Stimulated activated CD4-positive, alpha-beta T cell treated with anti-CD3 and anti-CD28 coated beads, Interleukin-4, amount 100 ng/mL, for 24 hours (primary cell): ENCODE results near the gene NEK1.
A peak's percentile ranks its signal among the peaks of the same experiment; 100 is the strongest.
"Not testable (repeated sequence)": the region's sequence is repeated elsewhere in the genome, so short reads cannot be mapped to it uniquely, and the experiment has no call there.

Experiments
- DNase-seq: peaks from one replicate; pipeline ENCODE4 v3.0.0-alpha.2; 2020

Gene NEK1

GRCh38 chr4:169601016-169601771 lies 11.2 kb downstream of the NEK1 start:
- DNase-seq, result no peak

GRCh38 chr4:169594560-169595195 lies 17.7 kb downstream of the NEK1 start:
- DNase-seq, result no peak

GRCh38 chr4:169593050-169593560 lies 19.3 kb downstream of the NEK1 start:
- DNase-seq, result no peak

GRCh38 chr4:169583563-169583962 lies 28.8 kb downstream of the NEK1 start:
- DNase-seq, result no peak

- no peak for DNase-seq
These were observed 29.7 kb downstream of the NEK1 start for GRCh38 chr4:169582706-169583105.

GRCh38 chr4:169582203-169582602 lies 30.2 kb downstream of the NEK1 start:
- DNase-seq, result no peak

- DNase-seq, result no peak
These were observed 38.5 kb downstream of the NEK1 start for GRCh38 chr4:169573889-169574288.

- DNase-seq, result no peak
These were observed 40.9 kb downstream of the NEK1 start for GRCh38 chr4:169571435-169571834.

- not testable (repeated sequence) for DNase-seq
These were observed 41.4 kb downstream of the NEK1 start for GRCh38 chr4:169571012-169571411.

GRCh38 chr4:169570266-169570665 lies 42.1 kb downstream of the NEK1 start:
- DNase-seq, result not testable (repeated sequence)

GRCh38 chr4:169569188-169569587 lies 43.2 kb downstream of the NEK1 start:
- DNase-seq, result not testable (repeated sequence)

GRCh38 chr4:169567916-169568315 lies 44.5 kb downstream of the NEK1 start:
- DNase-seq, result no peak

- DNase-seq, result peak; percentile 19
These were observed 46.2 kb downstream of the NEK1 start for GRCh38 chr4:169566021-169566818.

- DNase-seq, result no peak
These were observed 46.8 kb downstream of the NEK1 start for GRCh38 chr4:169565606-169566005.

GRCh38 chr4:169557061-169557636 lies 55.2 kb downstream of the NEK1 start:
- DNase-seq, result no peak

- not testable (repeated sequence) for DNase-seq
These were observed 65.8 kb downstream of the NEK1 start for GRCh38 chr4:169546548-169546947.

GRCh38 chr4:169540774-169541173 lies 71.6 kb downstream of the NEK1 start:
- no peak for DNase-seq

- DNase-seq, result no peak
These were observed 82.3 kb downstream of the NEK1 start for GRCh38 chr4:169530048-169530447.

- DNase-seq, result no peak
These were observed 88.6 kb downstream of the NEK1 start for GRCh38 chr4:169523796-169524195.

- DNase-seq, result no peak
These were observed 101.8 kb downstream of the NEK1 start for GRCh38 chr4:169510617-169511016.

GRCh38 chr4:169506903-169507302 lies 105.5 kb downstream of the NEK1 start:
- no peak for DNase-seq

- DNase-seq, result not testable (repeated sequence)
These were observed 112.5 kb downstream of the NEK1 start for GRCh38 chr4:169499907-169500306.

- DNase-seq, result not testable (repeated sequence)
These were observed 118.1 kb downstream of the NEK1 start for GRCh38 chr4:169494234-169494633.
